GM19397 (cell line): ENCODE measurements around the gene SNX13.
"Not testable (repeated sequence)": the region's sequence is repeated elsewhere in the genome, so short reads cannot be mapped to it uniquely, and the experiment has no call there.

Source experiments
- ATAC-seq: cut with Tn5 transposase; IDR thresholded peaks from one replicate; pipeline ENCODE4 v1.9.1; 2021; ENCODE audit warnings: mild to moderate bottlenecking, moderate library complexity; ENCODE audit not compliant: unreplicated experiment

Gene SNX13

GRCh38 chr7:17852361-17852760 is 87.9 kb downstream of the SNX13 start:
- ATAC-seq = no peak

DNA sequence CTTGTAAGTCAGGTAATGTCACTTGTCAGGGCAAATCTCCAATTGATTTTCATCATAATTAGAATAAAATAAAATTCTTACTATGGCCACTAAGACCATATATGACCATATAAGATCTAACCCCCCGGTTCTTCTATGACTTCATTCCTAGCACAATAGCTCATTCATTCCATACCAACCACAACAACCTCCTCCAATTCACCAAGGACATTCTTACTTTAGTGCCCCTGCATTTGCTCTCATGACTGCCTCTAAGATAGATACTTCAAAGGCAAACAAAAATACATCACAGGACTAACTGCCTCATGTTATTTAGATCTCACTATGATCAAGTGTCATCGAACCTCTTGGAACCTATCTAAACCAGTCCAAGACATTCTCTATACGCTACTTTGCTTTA is 90.8 kb downstream of the SNX13 start:
- ATAC-seq = no peak

- no peak for ATAC-seq
These were observed 91.8 kb downstream of the SNX13 start for GRCh38 chr7:17848516-17848915.

DNA sequence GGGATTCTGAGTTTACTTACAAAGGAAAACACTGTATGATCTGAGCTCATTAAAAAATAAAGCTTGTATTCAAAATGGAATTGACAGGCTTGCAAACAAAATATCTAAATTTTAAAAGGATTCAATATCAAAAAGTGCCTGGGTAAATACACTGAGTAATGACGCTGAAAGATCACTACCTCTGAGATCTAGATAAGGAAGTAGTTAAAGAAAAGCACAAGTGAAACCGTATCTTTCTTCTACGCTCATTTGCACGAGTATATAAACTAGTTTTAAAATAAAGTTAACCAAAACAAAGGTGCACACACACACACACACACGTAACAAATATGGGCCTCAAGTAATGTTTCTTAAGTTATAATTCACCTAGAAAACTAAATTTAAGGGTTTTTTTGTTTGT is 93.4 kb downstream of the SNX13 start:
- ATAC-seq = no peak

DNA sequence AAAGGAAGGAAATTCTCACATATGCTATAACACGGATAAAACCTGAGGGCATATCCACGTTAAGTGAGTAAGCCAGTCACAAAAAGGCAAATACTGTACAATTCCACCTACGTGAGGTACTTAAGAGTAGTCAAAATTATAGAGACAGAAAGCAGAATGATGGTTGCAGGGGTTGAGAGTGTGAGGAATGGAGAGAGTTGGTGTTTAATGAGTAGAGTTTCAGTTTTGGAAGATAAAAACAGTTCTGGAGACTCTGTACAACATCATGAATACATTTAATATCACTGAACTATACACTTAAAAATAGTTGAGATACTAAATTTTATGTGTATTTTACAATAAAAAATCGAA is 95.1 kb downstream of the SNX13 start:
- ATAC-seq = no peak

GRCh38 chr7:17844514-17845196 is 95.6 kb downstream of the SNX13 start:
- no peak for ATAC-seq

GRCh38 chr7:17844022-17844421 is 96.3 kb downstream of the SNX13 start:
- no peak for ATAC-seq

- ATAC-seq = no peak
These were observed 97.3 kb downstream of the SNX13 start for GRCh38 chr7:17843041-17843440.

GRCh38 chr7:17832820-17833355 is 107.4 kb downstream of the SNX13 start:
- ATAC-seq = no peak

DNA sequence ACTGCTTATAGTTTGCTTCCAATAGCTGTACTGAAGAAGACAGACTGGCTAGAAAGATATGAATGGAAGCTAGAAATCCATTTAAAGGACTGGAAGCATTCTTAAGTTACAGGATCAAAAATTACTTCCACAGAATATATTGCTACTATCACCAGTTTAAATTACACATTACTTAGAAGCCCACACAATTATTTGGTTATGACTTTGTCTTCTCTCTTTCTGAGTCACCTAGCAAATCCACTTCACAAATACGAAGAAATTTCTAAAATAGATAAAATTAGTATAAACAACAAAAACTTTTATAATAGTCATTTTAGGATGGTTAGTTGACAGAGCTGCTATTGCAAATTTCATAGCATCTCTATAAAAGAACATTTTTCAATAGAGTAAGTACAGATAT is 108.1 kb downstream of the SNX13 start:
- ATAC-seq = no peak

- ATAC-seq = no peak
These were observed 110.1 kb downstream of the SNX13 start for GRCh38 chr7:17830206-17830605.

- no peak for ATAC-seq
These were observed 111.3 kb downstream of the SNX13 start for GRCh38 chr7:17829001-17829400.

DNA sequence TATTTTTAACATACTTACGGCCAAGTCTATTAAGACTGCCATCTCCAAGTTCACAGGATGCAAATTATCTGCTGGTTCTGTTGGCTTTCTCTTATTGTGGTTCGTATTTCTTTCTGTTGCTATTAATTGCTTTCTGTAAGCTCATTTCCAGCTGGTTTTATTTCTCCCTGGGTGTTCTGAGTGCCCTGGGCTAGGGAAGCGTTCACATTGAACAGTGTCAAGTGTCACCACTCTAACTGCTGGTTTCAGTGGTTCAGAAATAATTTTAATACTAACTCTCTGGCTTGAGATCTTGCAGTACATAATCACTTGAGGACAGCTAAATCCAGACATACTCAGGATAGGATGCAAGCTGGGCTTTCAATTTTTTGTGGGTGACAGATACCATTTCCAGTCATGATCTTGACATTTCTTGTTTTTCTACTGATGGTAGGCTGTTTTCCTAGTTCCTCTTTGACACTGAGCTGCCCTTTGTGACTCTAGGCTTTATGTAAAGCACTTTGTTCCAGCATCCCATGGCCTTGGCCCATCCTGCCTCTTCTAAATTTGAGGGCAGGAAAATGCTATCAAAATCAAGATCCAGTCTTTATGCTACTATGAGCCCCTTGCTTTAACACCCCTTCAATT is 117.6 kb downstream of the SNX13 start:
- no peak for ATAC-seq

- ATAC-seq = no peak
These were observed 123.4 kb downstream of the SNX13 start for GRCh38 chr7:17816903-17817302.

GRCh38 chr7:17815318-17815717 is 125.0 kb downstream of the SNX13 start:
- ATAC-seq = no peak

DNA sequence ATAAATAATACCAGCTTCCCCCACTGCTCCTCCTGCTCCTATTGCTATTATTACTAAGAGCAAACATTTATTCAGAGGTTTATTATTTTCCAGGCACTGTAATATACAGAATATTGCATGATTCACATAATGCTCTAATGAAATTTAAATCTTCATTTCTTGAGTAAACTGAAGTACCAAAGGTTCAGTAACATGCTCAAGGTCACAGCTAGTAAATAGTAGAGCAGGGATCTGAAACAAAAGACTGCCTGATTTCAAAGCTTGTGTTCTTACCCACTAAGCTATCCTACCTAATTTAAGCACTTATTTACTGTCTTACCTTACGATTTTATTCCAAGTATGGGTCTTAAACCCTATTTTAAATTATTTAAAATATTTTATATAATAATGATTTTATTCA is 126.2 kb downstream of the SNX13 start:
- ATAC-seq = no peak

DNA sequence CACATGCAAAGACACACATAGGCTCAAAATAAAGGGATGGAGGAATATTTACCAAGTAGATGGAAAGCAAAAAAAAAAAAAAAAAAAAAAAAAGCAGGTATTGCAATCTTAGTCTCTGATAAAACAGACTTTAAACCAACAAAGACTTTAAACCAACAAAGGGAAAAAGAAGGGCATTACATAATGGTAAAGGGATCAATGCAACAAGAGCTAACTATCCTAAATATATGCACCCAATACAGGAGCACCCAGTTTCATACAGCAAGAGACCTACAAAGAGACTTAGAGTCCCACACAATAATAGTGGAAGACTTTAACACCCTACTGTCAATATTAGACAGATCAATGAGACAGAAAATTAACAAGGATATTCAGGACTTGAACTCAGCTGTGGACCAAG is 131.1 kb downstream of the SNX13 start:
- not testable (repeated sequence) for ATAC-seq

DNA sequence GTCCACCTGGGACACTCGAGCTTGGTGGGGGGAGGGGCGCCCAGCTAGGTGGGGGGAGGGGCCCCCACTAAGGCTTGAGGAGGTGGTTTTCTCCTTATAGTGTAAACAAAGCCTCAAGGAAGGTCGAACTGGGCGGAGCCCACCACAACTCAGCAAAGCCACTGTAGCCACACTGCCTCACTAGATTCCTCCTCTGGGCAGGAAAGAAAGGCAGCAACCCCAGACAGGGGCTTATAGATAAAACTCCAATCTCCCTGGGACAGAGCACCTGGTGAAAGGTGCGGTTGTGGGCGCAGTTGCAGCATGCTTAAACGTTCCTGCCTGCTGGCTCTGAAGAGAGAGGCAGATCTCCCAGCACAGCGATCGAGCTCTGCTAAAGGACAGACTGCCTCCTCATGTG is 133.1 kb downstream of the SNX13 start:
- no peak for ATAC-seq

DNA sequence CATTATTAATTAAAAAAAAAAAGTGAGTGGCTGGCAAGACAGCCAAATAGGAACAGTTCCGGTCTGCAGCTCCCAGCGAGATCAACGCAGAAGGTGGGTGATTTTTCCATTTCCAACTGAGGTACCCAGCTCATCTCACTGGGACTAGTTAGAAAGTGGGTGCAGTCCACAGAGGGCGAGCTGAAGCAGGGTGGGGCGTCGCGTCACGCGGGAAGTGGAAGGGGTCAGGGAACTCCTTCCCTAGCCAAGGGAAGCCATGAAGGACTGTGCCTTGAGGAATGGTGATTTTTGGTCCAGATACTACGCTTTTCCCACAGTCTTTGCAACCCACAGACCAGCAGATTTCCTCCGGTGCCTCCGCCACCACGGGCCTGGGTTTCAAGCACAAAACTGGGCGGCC is 133.7 kb downstream of the SNX13 start:
- no peak for ATAC-seq

- no peak for ATAC-seq
These were observed 138.2 kb downstream of the SNX13 start for GRCh38 chr7:17802056-17802455.

GRCh38 chr7:17792075-17792936 is 148.0 kb downstream of the SNX13 start:
- ATAC-seq = no peak

DNA sequence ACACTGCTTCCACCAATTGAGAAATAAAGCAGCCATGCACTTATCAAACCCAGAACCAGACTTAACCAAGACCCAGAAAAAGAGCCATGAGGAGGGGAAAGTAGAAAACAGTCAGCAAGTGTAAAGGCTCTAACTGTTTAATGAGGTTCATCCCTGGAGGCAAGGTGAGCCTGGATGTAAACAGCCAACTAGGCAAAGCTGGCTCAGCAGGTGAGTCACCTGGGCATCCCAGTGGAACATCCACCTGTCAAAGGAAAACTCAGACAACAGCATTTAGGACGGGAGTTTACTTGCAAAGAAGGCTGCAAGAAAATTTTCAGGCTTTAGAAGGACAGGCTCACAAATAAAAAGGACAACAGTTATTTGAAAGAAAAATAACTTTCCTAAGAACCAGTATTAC is 153.0 kb downstream of the SNX13 start:
- no peak for ATAC-seq
